ENCODE results near the gene CEBPZOS. TPM values are rescaled to one million over a fixed set of nuclear protein-coding genes. Genes with fewer than 3 reads are reported as not detected.

Gene CEBPZOS
- total and polyA plus RNA-seq, 10 of the 15 experiments (the other 5 are each of a cell fraction or from before 2014, with no cell fraction given), result 22.9 to 50.8 (median 39.1) TPM

DNA sequence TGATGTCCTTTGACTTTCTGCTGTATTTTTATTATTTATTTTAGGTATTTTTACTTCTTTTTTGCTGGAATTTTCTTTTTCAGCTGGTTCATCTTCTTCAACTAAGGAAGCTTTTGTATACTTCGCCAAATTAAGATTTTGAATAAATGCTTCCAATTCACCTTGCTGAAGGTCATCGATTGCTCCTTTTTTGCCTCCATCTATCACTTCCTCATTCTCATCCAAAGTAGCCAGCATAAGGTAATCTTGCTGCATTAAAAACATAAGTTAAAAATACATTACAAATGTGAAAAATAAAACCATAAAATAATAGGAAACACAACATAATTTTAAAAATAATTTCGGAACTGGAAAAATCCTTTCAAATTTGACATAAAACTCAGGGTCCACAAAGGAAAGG is 32.5 kb downstream of the CEBPZOS start:
- BruUV-seq (replicated peaks), result no TSS peak
- H3K9me3 ChIP-seq (replicated peaks; ENCODE audit: control insufficient read depth, insufficient read depth, low read length), result no peaks in the 10 kb centered on the region
- no peak overlapping the region for H3K27ac ChIP-seq (ENCODE audit: control insufficient read depth, insufficient read depth)
- ChIA-PET SMC1A (ENCODE audit: uncharacterized antibody, unreplicated experiment) (interaction anchor here (1.1 to 1.4 kb wide), 2 partner anchors 93 to 647 kb away, joined by 3 read pairs; no protein-coding TSS in a partner anchor), RAD21 (ENCODE audit: unreplicated experiment) (interaction anchor here (0.7 kb wide), 1 partner anchor 56 kb away, joined by 3 read pairs; no protein-coding TSS in a partner anchor), POLR2A (no interaction called here), CTCF (interaction anchor here (0.6 to 1.5 kb wide), 3 partner anchors 603 to 1036 kb away, joined by 3 to 4 read pairs (median 3); no protein-coding TSS in a partner anchor)
- no peak overlapping the region for H3K9ac ChIP-seq (ENCODE audit: control insufficient read depth, insufficient read depth, low read length)
- H3K79me2 ChIP-seq (ENCODE audit: control insufficient read depth, insufficient read depth, low read length), result peaks cover 75% of the 10 kb centered on the region
- FAIRE-seq (no peak), ATAC-seq (no peak), DNase-seq (ENCODE audit: low read depth, low spot score) (no peak)
- no peak overlapping the region; the same call in 1 of the 2 replicates for H3K4me2 ChIP-seq (ENCODE audit: control insufficient read depth, insufficient read depth)
- H3K27me3 ChIP-seq (replicated peaks in 1 of 2; ENCODE audit: control insufficient read depth in 2 of 2, insufficient read depth in 2 of 2, low read length in 1 of 2), result no peaks in the 10 kb centered on the region
- no peak for TF ChIP-seq CHD2 (IDR thresholded peaks at IDR 0.05; ENCODE audit: borderline replicate concordance, low read depth, low read length)
- peak; percentile 58; the same call in 1 of the 2 replicates for TF ChIP-seq SPI1 (IDR thresholded peaks at IDR 0.05; ENCODE audit: borderline replicate concordance, insufficient read depth, low read depth, low read length)
- TF ChIP-seq, protein P1, sequence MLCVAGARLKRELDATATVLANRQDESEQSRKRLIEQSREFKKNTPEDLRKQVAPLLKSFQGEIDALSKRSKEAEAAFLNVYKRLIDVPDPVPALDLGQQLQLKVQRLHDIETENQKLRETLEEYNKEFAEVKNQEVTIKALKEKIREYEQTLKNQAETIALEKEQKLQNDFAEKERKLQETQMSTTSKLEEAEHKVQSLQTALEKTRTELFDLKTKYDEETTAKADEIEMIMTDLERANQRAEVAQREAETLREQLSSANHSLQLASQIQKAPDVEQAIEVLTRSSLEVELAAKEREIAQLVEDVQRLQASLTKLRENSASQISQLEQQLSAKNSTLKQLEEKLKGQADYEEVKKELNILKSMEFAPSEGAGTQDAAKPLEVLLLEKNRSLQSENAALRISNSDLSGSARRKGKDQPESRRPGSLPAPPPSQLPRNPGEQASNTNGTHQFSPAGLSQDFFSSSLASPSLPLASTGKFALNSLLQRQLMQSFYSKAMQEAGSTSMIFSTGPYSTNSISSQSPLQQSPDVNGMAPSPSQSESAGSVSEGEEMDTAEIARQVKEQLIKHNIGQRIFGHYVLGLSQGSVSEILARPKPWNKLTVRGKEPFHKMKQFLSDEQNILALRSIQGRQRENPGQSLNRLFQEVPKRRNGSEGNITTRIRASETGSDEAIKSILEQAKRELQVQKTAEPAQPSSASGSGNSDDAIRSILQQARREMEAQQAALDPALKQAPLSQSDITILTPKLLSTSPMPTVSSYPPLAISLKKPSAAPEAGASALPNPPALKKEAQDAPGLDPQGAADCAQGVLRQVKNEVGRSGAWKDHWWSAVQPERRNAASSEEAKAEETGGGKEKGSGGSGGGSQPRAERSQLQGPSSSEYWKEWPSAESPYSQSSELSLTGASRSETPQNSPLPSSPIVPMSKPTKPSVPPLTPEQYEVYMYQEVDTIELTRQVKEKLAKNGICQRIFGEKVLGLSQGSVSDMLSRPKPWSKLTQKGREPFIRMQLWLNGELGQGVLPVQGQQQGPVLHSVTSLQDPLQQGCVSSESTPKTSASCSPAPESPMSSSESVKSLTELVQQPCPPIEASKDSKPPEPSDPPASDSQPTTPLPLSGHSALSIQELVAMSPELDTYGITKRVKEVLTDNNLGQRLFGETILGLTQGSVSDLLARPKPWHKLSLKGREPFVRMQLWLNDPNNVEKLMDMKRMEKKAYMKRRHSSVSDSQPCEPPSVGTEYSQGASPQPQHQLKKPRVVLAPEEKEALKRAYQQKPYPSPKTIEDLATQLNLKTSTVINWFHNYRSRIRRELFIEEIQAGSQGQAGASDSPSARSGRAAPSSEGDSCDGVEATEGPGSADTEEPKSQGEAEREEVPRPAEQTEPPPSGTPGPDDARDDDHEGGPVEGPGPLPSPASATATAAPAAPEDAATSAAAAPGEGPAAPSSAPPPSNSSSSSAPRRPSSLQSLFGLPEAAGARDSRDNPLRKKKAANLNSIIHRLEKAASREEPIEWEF (IDR thresholded peaks at IDR 0.05; ENCODE audit: insufficient replicate concordance, low read depth, low read length), result no peak
- no peak for TF ChIP-seq FOS (IDR thresholded peaks at IDR 0.05; ENCODE audit: borderline replicate concordance, extremely low read depth, insufficient read length)
- H4K20me1 ChIP-seq (ENCODE audit: control insufficient read depth, insufficient read depth), result no peaks in the 10 kb centered on the region
- H3K4me3 ChIP-seq, result 0 out of 2 replicates have a peak overlapping the region, but pooled peaks have one; percentile 91
- no peak overlapping the region for H2AFZ ChIP-seq (ENCODE audit: control insufficient read depth, low read depth, low read length)
- 0 out of 4 replicates have a peak, but pooled peaks cover 0 to 8% of the 10 kb centered on the region in 2 experiments for H3K36me3 ChIP-seq (ENCODE audit: control insufficient read depth in 2 of 2, insufficient read depth in 2 of 2, low read length in 1 of 2)
- 77% methylated on average over 3 of the region's 3 CpGs for WGBS (ENCODE audit: insufficient coverage, insufficient replicate concordance, low lambda C conversion rate, missing lambda C conversion rate)
- intact Hi-C loops (cut with micrococcal nuclease; ENCODE audit: unreplicated experiment), result no loop called here
- in situ Hi-C loops (cut with MboI), result no loop called here
- H3K4me1 ChIP-seq (ENCODE audit: control insufficient read depth, insufficient read depth, low read length), result no peaks in the 10 kb centered on the region
